ENCODE data around the gene ARHGAP26. TPM values are rescaled to one million over a fixed set of nuclear protein-coding genes. Genes with fewer than 3 reads are reported as not detected.

Gene ARHGAP26
- total and polyA plus RNA-seq, 4 experiments from 2014 or later, result 2.0 to 22.7 (median 17.3) TPM

GRCh38 chr5:143016777-143017516, 246.8 kb downstream of the ARHGAP26 start:
- Mint-ChIP-seq H3K27me3 (no peaks in the 10 kb centered on the region), H3K36me3 (peaks cover 4 to 14% of the 10 kb centered on the region in 2 donors), H3K27ac (peak overlapping the region in 5 of 7 donors; percentile 4 to 71 (median 25)), H3K4me3 (no peak overlapping the region), H3K4me1 (peaks cover 0 to 12% (median 4%) of the 10 kb centered on the region in 4 donors), H3K9me3 (no peaks in the 10 kb centered on the region)
- intact Hi-C loops (cut with micrococcal nuclease), result no loop called here
- H3K36me3 ChIP-seq (ENCODE audit: insufficient read depth, low read length), result no peaks in the 10 kb centered on the region
- peak in 4 of 5 donors; percentile 33 to 62 (median 45) for DNase-seq
- H3K9me3 ChIP-seq (ENCODE audit: control insufficient read depth in 1 of 2, low read length in 2 of 2), result no peaks in the 10 kb centered on the region
- no peaks in the 10 kb centered on the region for H3K4me1 ChIP-seq (ENCODE audit: insufficient read depth, low read length)
- ChIA-PET POLR2A (ENCODE audit: partially characterized antibody) (interaction anchor here (0.6 kb wide), 1 partner anchor 48 kb away, joined by 3 read pairs; no protein-coding TSS in a partner anchor), CTCF (ENCODE audit: partially characterized antibody) (interaction anchor here (0.6 to 1.5 kb wide), 6 partner anchors 13 to 808 kb away, joined by 3 to 7 read pairs (median 4); no protein-coding TSS in a partner anchor)
- no peak overlapping the region for H3K4me3 ChIP-seq (ENCODE audit: low read length in 2 of 2)
- no peaks in the 10 kb centered on the region for H3K27me3 ChIP-seq (ENCODE audit: insufficient read depth, low read length)
- H3K27ac ChIP-seq (ENCODE audit: low read depth, low read length), result no peak overlapping the region

GRCh38 chr5:143017541-143017940, 247.4 kb downstream of the ARHGAP26 start:
- no peak for DNase-seq
- ChIA-PET CTCF (ENCODE audit: partially characterized antibody) (interaction anchor here (0.6 to 1.5 kb wide), 4 partner anchors 9 to 807 kb away, joined by 3 to 7 read pairs (median 4); no protein-coding TSS in a partner anchor), POLR2A (ENCODE audit: partially characterized antibody) (no interaction called here)
- intact Hi-C loops (cut with micrococcal nuclease), result no loop called here
- no peak overlapping the region for H3K27ac ChIP-seq (ENCODE audit: low read depth, low read length)
- no peaks in the 10 kb centered on the region for H3K27me3 ChIP-seq (ENCODE audit: insufficient read depth, low read length)
- peaks cover 0 to 14% (median 4%) of the 10 kb centered on the region in 4 donors for H3K4me1 Mint-ChIP-seq
- no peaks in the 10 kb centered on the region for H3K4me1 ChIP-seq (ENCODE audit: insufficient read depth, low read length)
- H3K9me3 ChIP-seq (ENCODE audit: control insufficient read depth in 1 of 2, low read length in 2 of 2), result no peaks in the 10 kb centered on the region
- no peak overlapping the region for H3K4me3 Mint-ChIP-seq
- H3K9me3 Mint-ChIP-seq, result no peaks in the 10 kb centered on the region
- H3K27me3 Mint-ChIP-seq, result no peaks in the 10 kb centered on the region
- H3K4me3 ChIP-seq (ENCODE audit: low read length in 2 of 2), result no peak overlapping the region
- H3K27ac Mint-ChIP-seq, result peak overlapping the region in 4 of 7 donors; percentile 2 to 53 (median 10)
- H3K36me3 Mint-ChIP-seq, result peaks cover 4 to 14% of the 10 kb centered on the region in 2 donors
- no peaks in the 10 kb centered on the region for H3K36me3 ChIP-seq (ENCODE audit: insufficient read depth, low read length)

GRCh38 chr5:143017992-143018391, 247.8 kb downstream of the ARHGAP26 start:
- no peaks in the 10 kb centered on the region for H3K27me3 ChIP-seq (ENCODE audit: insufficient read depth, low read length)
- H3K9me3 ChIP-seq (ENCODE audit: control insufficient read depth in 1 of 2, low read length in 2 of 2), result no peaks in the 10 kb centered on the region
- H3K4me1 ChIP-seq (ENCODE audit: insufficient read depth, low read length), result peaks cover 2% of the 10 kb centered on the region
- no peak overlapping the region for H3K4me3 ChIP-seq (ENCODE audit: low read length in 2 of 2)
- intact Hi-C loops (cut with micrococcal nuclease), result no loop called here
- Mint-ChIP-seq H3K27ac (peak overlapping the region in 1 of 7 donors; percentile 2), H3K27me3 (no peaks in the 10 kb centered on the region), H3K36me3 (peaks cover 4 to 14% of the 10 kb centered on the region in 2 donors), H3K4me3 (no peak overlapping the region), H3K9me3 (no peaks in the 10 kb centered on the region), H3K4me1 (peaks cover 2 to 18% (median 5%) of the 10 kb centered on the region in 4 donors)
- POLR2A ChIA-PET (ENCODE audit: partially characterized antibody), result no interaction called here
- no peak for DNase-seq
- CTCF ChIA-PET (ENCODE audit: partially characterized antibody), result interaction anchor here (1.2 to 1.3 kb wide), 2 partner anchors 9 to 807 kb away, joined by 3 to 7 read pairs; no protein-coding TSS in a partner anchor
- H3K27ac ChIP-seq (ENCODE audit: low read depth, low read length), result no peak overlapping the region
- H3K36me3 ChIP-seq (ENCODE audit: insufficient read depth, low read length), result no peaks in the 10 kb centered on the region

- H3K27me3 ChIP-seq (ENCODE audit: insufficient read depth, low read length), result no peaks in the 10 kb centered on the region
- intact Hi-C loops (cut with micrococcal nuclease), result no loop called here
- peaks cover 14 to 30% (median 14%) of the 10 kb centered on the region in 4 donors for H3K4me1 Mint-ChIP-seq
- ChIA-PET POLR2A (ENCODE audit: partially characterized antibody) (interaction anchor here (1.5 kb wide), 1 partner anchor 11 kb away, joined by 6 read pairs; no protein-coding TSS in a partner anchor), CTCF (ENCODE audit: partially characterized antibody) (interaction anchor here (1.3 to 1.6 kb wide), 2 partner anchors 10 to 806 kb away, joined by 7 to 9 read pairs; no protein-coding TSS in a partner anchor)
- no peaks in the 10 kb centered on the region for H3K9me3 ChIP-seq (ENCODE audit: control insufficient read depth in 1 of 2, low read length in 2 of 2)
- no peaks in the 10 kb centered on the region for H3K36me3 ChIP-seq (ENCODE audit: insufficient read depth, low read length)
- no peak overlapping the region for H3K4me3 ChIP-seq (ENCODE audit: low read length in 2 of 2)
- H3K27ac Mint-ChIP-seq, result peak overlapping the region in 2 of 7 donors; percentile 11 to 29
- no peak overlapping the region for H3K27ac ChIP-seq (ENCODE audit: low read depth, low read length)
- peaks cover 4 to 14% of the 10 kb centered on the region in 2 donors for H3K36me3 Mint-ChIP-seq
- H3K27me3 Mint-ChIP-seq, result no peaks in the 10 kb centered on the region
- peaks cover 14% of the 10 kb centered on the region for H3K4me1 ChIP-seq (ENCODE audit: insufficient read depth, low read length)
- H3K4me3 Mint-ChIP-seq, result no peak overlapping the region
- DNase-seq, result no peak
- no peaks in the 10 kb centered on the region for H3K9me3 Mint-ChIP-seq
Observed at GRCh38 chr5:143019157-143019556, 249.0 kb downstream of the ARHGAP26 start.

- H3K4me1 Mint-ChIP-seq, result peaks cover 18 to 34% (median 19%) of the 10 kb centered on the region in 4 donors
- peaks cover 18% of the 10 kb centered on the region for H3K4me1 ChIP-seq (ENCODE audit: insufficient read depth, low read length)
- no peaks in the 10 kb centered on the region for H3K36me3 ChIP-seq (ENCODE audit: insufficient read depth, low read length)
- H3K27ac ChIP-seq (ENCODE audit: low read depth, low read length), result no peak overlapping the region
- H3K4me3 Mint-ChIP-seq, result no peak overlapping the region
- intact Hi-C loops (cut with micrococcal nuclease), result no loop called here
- peak overlapping the region in 4 of 7 donors; percentile 11 to 35 (median 20) for H3K27ac Mint-ChIP-seq
- no peak for DNase-seq
- POLR2A ChIA-PET (ENCODE audit: partially characterized antibody), result interaction anchor here (1.1 to 1.5 kb wide), 2 partner anchors 10 to 384 kb away, joined by 3 to 6 read pairs; partner anchors contain the start of gene NR3C1
- CTCF ChIA-PET (ENCODE audit: partially characterized antibody), result interaction anchor here (0.7 to 1.6 kb wide), 4 partner anchors 10 to 869 kb away, joined by 3 to 9 read pairs (median 4); no protein-coding TSS in a partner anchor
- H3K27me3 Mint-ChIP-seq, result no peaks in the 10 kb centered on the region
- peaks cover 4 to 13% of the 10 kb centered on the region in 2 donors for H3K36me3 Mint-ChIP-seq
- no peak overlapping the region for H3K4me3 ChIP-seq (ENCODE audit: low read length in 2 of 2)
- no peaks in the 10 kb centered on the region for H3K9me3 Mint-ChIP-seq
- H3K9me3 ChIP-seq (ENCODE audit: control insufficient read depth in 1 of 2, low read length in 2 of 2), result no peaks in the 10 kb centered on the region
- no peaks in the 10 kb centered on the region for H3K27me3 ChIP-seq (ENCODE audit: insufficient read depth, low read length)
Observed at GRCh38 chr5:143019614-143020515, 249.7 kb downstream of the ARHGAP26 start.

GRCh38 chr5:143021595-143021994, 251.4 kb downstream of the ARHGAP26 start:
- CTCF ChIA-PET (ENCODE audit: partially characterized antibody), result interaction anchor here (1.4 to 1.5 kb wide), 2 partner anchors 19 to 803 kb away, joined by 3 read pairs; no protein-coding TSS in a partner anchor
- Mint-ChIP-seq H3K36me3 (peaks cover 4 to 8% of the 10 kb centered on the region in 2 donors), H3K4me1 (peaks cover 20 to 48% (median 23%) of the 10 kb centered on the region in 4 donors), H3K27me3 (no peaks in the 10 kb centered on the region), H3K4me3 (no peak overlapping the region), H3K9me3 (no peaks in the 10 kb centered on the region), H3K27ac (peak overlapping the region in 3 of 7 donors; percentile 23 to 77 (median 26))
- Histone ChIP-seq H3K27me3 (ENCODE audit: insufficient read depth, low read length) (no peaks in the 10 kb centered on the region), H3K36me3 (ENCODE audit: insufficient read depth, low read length) (no peaks in the 10 kb centered on the region), H3K27ac (ENCODE audit: low read depth, low read length) (no peak overlapping the region), H3K9me3 (ENCODE audit: control insufficient read depth in 1 of 2, low read length in 2 of 2) (no peaks in the 10 kb centered on the region), H3K4me3 (ENCODE audit: low read length in 2 of 2) (no peak overlapping the region), H3K4me1 (ENCODE audit: insufficient read depth, low read length) (peaks cover 18% of the 10 kb centered on the region)
- POLR2A ChIA-PET (ENCODE audit: partially characterized antibody), result no interaction called here
- DNase-seq, result no peak
- intact Hi-C loops (cut with micrococcal nuclease), result no loop called here
